GM10266 (cell line): Measurements from ENCODE around the gene HLA-DQA1.

ENCODE experiments used
- DNase-seq: peaks from one replicate; pipeline ENCODE4 v3.0.0; 2012; ENCODE audit errors: extremely low spot score
- TF ChIP-seq, protein P1 (sequence below): IDR thresholded peaks from 2 replicates; pipeline ENCODE4 v1.5.1; 2012; ENCODE audit warnings: mild to moderate bottlenecking, low read depth; ENCODE audit not compliant: control insufficient read depth, insufficient read depth; ENCODE audit errors: missing control alignments

The HLA-DQA1 gene

DNA sequence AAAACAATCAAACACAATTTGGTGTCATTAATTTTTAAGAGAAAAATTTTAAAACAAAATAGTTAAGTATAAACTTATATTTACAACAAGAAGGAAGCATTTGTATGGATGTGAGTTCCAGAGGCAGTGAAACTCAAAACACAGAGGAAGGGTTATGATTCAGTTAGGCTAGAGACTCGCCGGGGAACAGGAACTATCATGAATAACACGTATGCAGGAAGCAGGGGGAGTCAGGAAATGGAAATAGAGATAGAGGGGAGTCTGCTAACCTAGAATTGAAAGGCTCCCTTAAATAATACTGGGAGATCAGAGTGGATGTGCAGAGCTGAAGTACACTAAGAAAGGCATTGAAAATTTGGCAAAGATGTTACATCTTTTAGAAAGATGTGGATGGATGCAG, 33.3 kb upstream of the HLA-DQA1 start:
- no peak for DNase-seq
- TF ChIP-seq, protein P1, sequence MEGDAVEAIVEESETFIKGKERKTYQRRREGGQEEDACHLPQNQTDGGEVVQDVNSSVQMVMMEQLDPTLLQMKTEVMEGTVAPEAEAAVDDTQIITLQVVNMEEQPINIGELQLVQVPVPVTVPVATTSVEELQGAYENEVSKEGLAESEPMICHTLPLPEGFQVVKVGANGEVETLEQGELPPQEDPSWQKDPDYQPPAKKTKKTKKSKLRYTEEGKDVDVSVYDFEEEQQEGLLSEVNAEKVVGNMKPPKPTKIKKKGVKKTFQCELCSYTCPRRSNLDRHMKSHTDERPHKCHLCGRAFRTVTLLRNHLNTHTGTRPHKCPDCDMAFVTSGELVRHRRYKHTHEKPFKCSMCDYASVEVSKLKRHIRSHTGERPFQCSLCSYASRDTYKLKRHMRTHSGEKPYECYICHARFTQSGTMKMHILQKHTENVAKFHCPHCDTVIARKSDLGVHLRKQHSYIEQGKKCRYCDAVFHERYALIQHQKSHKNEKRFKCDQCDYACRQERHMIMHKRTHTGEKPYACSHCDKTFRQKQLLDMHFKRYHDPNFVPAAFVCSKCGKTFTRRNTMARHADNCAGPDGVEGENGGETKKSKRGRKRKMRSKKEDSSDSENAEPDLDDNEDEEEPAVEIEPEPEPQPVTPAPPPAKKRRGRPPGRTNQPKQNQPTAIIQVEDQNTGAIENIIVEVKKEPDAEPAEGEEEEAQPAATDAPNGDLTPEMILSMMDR = no peak

DNA sequence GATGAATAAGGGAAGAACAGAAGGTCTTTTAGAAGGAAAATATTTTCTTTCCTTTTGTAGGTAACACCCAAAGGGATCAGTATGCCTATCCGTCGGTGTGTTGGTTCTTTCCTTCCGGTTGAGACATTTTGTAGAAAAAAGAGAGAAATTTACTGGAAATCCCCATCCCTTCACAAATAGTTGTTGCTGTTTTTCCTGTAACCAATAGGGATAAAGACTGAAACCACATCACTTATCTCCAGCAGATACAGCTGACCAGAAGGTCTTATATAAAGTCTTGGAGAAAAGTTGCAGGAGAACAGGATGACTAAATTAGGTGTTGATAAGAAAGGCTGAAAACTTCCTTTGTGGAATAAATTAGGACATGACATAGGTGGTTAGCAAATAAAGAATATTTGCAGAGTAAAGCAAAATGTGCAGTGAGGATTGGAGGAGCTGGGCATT, 32.8 kb upstream of the HLA-DQA1 start:
- no peak for DNase-seq
- TF ChIP-seq, protein P1 = no peak

DNA sequence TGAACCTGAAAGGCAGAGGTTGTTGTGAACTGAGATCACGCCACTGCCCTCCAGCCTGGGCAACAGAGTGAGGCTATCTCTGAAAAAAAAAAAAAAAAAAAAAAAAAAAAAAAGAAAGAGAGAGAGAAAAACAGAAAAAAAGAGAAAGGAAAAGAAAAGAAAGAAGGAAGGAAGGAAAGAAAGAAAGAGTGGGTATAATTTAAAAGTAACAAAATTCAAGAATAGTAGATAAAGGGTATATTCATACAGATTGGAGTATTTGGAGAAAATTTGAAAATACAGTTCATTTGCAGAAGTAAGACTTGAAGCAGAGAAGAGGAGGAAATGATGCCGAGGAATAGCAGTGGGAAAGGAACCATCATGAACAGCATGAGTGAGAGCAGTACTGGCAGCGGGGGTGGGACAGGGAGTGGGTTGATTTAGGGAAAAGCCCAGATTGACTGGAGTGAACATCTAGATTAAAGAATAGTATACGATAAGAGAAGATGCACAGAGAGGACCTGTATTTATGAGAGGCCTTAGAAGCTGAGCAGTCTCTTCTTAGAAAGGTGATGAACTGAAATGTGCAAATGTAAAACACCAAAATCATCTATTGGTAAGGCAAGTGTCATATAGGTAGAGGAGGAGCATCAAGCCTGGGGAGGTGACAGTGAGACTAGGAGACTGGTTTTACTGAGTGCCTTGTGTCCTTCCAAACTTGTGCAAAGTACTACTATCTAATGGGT, 29.8 kb upstream of the HLA-DQA1 start:
- TF ChIP-seq, protein P1 = no peak
- no peak for DNase-seq

DNA sequence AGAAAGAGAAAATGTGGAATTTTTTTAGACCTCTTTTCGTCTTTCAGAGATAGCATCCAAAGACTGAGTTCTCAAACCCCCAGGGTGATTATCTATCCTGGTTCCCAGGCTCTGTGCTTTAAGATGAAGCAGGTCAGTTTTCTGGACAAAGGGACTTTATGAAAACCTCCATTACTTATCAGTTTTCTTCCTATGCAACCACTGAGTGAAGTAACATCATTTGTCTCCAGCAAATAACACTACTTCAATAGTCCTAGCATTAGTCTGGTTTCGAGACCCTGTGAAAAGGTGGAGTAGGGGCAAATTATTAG, 29.3 kb upstream of the HLA-DQA1 start:
- DNase-seq = no peak
- TF ChIP-seq, protein P1 = no peak

DNA sequence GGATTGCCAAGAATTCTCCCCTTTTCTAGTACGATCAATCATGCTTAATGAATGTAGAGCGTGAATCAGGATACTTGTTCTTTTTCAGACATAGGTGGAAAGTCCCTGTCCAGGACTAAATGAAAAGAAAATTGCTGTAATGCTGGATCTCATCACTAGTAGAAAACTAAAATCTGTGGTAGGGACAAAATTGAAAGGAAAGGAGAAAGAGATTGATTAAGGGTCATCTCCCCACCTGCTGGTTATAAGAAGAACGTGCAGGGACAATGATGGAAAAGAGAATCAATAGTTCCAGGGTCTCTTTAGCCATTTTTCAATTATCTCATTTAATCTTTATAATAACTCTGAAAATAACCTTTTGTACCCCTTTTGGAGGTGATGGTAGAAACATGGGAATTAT, 28.8 kb upstream of the HLA-DQA1 start:
- TF ChIP-seq, protein P1 = no peak
- no peak for DNase-seq

DNA sequence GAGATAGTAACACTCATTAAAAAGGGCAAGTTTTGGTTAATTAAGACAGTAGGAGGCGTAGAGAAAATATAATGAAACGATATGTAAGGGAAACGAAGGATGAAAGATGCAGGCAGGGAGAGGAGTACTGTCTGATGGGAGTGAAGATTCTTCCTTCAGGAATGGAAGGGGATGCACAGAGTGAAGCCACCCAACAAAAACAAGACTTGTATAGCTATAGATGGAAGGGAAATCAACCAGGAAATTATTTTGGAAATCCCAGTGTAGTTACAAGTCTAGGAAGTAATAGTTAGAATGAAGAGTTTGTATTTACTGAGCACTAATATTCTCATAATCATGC, 27.8 kb upstream of the HLA-DQA1 start:
- DNase-seq = no peak
- TF ChIP-seq, protein P1 = no peak

DNA sequence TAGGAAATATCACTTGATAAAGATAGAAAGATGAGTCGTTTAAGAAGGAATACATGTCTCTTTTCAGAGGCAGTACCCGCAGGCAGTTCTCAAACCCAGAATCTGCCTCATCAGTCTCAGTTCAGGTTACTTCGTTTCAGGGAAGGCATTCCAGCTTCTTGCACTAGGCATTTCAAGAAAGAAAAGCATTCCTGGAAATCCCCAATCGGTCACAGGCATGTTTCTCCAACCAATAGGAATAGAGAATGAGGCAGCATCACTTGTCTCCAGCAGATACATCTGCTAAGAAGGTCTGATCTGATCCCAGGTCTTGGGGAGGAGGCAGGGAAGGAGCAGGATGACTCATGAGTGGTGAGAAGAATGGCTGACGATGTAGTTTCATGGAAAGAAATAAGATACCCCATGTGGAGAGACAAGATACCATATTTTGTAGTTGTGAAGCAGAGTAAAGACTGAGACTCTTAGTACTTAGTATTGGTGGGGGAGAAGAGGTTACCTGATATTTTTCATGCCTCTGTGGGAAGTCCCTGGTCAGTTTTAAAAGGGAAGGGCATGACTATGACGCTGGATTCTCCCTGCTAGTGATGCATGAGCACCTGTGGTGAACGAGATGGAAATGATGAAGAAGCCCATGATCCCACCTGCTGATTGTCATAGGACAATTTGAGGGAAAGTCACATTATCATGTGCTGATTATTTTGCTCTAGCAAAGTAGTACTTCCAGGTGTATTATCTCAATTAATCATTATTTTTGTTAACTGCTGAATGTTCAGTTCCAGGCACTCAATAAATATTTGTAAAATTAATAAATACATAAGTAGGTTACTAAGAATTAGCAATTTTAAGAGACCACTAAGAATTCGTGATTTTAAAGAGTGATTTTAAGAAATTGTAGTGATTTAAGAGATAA, 27.2 kb upstream of the HLA-DQA1 start:
- TF ChIP-seq, protein P1 = no peak
- DNase-seq = peak; percentile 31
